GM21367 (cell line): ENCODE data around the gene PTPRD.

Source experiments
- ATAC-seq: cut with Tn5 transposase; IDR thresholded peaks from one replicate; pipeline ENCODE4 v1.9.1; 2021; ENCODE audit not compliant: unreplicated experiment

Gene PTPRD

DNA sequence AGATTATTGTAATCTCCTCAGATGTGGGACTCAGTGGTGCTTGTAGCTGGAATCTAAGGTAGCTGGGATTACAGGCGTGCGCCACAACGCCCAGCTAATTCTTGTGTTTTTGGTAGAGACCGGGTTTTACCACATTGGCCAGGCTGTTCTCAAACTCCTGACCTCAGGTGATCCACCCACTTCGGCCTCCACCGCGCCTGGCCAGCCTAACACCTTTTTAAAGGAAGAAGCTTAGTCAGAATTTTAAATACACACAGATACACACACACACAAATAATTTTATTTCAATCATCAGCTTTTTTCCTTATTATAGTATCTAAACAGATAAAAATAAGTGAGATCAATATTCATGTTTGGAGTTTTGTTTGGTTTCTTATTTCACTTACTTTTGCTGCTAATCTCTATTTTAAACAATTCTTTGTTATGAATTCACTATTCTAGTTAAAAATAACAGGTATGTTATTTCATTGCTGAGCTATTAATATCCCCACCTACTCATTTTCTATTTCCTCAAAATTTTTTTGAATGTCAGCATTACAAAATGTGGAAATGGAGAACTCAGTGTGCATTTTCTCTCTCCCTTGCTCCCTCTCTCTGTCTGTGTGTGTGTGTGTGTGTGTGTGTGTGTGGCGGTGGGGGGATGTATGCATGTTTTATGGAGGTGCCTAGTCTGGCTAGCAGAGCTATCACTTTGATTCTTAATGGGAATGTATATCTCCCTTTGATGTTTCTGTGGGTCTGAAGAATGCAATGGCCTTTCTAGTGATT lies 1852.6 kb downstream of the PTPRD start:
- ATAC-seq: no peak

DNA sequence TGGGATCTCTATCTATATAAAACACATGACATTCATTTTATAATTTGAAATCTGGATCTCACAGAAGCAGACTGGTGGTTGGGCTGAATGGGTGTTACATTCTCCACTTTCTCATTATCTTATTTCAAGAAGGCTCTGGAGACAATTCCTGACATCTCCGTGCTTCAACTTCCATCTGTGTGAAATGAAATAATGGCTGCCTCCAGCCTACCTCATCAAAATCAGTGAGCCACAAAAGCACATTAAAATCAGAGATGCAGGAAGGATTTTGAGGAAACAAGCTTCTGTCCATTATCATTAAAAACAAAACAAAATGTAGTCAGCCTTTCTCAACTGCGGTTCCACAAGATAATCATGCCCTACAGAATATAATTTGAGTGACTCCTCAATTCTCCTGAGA lies 1854.9 kb downstream of the PTPRD start:
- ATAC-seq: no peak

GRCh38 chr9:8754751-8755150 lies 1858.1 kb downstream of the PTPRD start:
- ATAC-seq: no peak

GRCh38 chr9:8751406-8751930 lies 1861.3 kb downstream of the PTPRD start:
- no peak for ATAC-seq

DNA sequence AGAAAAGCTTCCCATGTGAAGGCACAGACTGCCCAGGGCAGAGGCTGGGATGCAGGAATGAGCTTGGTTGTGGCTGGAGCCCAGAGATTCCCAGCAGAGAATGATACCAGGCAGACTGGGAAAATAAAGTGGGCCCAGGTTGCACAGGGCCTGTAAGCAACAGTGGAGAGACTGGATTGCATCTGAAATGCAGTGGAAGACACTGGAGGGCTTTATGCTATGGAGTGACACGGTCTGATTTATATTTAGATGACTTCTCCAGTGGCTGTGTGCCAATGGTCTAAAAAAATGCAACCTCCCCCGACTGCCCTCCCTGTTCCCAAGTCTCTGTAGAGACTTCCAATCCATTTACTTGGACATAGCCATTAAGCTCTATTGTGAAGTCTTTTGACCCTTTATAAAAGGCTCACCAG lies 1862.2 kb downstream of the PTPRD start:
- no peak for ATAC-seq

GRCh38 chr9:8745347-8745746 lies 1867.5 kb downstream of the PTPRD start:
- ATAC-seq: no peak

DNA sequence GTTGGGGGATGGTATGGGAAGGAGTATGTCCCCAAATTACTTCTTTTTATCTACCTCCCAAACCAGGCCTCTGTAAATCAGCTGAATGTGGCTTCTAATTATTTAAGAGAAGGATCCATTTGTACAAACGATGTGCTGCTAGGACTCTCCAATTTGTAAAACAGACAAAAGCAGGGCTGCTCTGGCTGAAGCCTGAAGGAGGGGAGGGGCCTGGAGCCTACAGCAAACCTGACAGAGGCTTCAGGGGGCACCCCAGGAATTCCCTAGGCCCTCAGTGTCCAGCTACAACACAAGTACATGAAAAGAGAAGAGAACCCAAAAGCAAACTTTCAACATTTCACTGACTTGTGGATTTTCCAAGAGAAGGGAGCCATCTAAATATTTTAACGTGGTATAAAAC lies 1873.9 kb downstream of the PTPRD start:
- ATAC-seq: no peak

GRCh38 chr9:8736805-8737204 lies 1876.0 kb downstream of the PTPRD start:
- no peak for ATAC-seq

DNA sequence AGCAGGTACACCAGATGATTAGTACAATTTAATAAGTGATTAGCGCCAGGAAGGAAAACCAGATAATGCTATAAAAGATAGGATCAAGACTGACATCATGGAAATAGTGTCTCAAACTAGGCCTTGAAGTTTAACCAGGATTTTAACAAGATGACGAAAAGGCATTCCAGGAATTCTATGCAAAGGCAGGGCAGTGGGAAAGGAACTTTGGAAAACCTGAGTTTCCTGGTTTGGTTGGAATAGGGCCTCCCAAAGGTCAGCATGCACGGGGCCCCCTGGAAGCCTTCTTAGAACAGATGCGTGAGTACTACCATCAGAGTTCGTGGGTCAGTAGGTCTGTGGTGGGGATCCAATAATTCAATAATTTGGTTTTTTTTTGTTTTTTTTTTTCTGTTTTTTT lies 1878.0 kb downstream of the PTPRD start:
- no peak for ATAC-seq

- ATAC-seq: no peak
Observed at GRCh38 chr9:8733131-8733954, 1879.5 kb downstream of the PTPRD start.

- no peak for ATAC-seq
Observed at GRCh38 chr9:8732367-8733075, 1880.3 kb downstream of the PTPRD start.

DNA sequence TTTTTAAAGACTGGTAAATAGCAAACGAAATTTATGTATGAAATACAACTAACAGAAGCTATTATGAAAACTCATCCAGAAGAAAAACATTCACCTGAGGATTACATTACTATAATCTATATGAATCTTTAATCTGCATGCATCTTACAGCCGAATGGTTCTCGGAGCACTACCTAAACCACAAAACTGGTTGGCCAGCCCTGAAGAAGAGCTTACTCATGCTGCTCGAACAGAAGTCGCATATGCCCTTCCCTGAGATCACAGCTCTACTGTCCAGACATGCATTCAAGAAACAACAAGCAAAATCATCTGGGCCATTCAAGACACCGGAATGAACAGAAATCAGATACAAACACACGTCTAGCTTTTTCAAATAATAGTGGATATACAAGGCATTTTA lies 1882.2 kb downstream of the PTPRD start:
- no peak for ATAC-seq

DNA sequence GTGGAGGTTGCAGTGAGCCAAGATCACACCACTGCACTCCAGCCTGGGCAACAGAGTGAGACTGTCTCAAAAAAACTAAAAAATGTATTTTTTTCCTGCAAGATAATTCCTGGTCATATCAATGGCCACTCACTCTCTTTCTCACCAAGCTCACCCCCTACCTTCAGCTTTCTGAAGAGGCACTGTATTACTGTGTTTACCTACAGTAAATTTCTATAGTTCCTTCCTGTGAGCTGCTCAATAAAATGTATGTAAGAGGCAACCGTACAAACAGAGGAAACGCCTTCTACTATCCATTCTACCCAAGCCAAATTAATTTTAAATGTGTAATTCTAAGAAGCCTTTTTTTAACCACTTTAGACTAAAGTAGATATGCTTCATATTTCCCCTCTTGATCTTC lies 1883.9 kb downstream of the PTPRD start:
- no peak for ATAC-seq

- ATAC-seq: no peak
Observed at GRCh38 chr9:8727191-8727590, 1885.6 kb downstream of the PTPRD start.

DNA sequence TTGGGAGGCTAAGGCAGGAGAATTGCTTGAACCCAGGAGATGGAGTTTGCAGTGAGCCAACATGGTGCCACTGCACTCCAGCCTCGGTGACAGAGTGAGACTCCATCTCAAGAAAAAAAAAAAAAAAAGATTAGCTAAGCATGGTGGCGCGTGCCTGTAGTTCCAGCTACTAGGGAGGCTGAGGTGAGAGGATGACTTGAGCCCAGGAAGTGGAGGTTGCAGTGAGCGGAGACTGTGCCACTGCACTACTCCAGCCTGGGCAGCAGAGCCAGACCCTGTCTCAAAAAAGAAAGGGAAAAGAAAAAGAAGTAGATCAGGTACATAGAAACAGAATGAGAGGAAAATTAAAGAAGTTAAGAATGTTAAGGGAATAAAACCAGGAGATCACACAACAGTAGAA lies 1886.1 kb downstream of the PTPRD start:
- ATAC-seq: no peak

GRCh38 chr9:8725635-8726034 lies 1887.2 kb downstream of the PTPRD start:
- no peak for ATAC-seq

DNA sequence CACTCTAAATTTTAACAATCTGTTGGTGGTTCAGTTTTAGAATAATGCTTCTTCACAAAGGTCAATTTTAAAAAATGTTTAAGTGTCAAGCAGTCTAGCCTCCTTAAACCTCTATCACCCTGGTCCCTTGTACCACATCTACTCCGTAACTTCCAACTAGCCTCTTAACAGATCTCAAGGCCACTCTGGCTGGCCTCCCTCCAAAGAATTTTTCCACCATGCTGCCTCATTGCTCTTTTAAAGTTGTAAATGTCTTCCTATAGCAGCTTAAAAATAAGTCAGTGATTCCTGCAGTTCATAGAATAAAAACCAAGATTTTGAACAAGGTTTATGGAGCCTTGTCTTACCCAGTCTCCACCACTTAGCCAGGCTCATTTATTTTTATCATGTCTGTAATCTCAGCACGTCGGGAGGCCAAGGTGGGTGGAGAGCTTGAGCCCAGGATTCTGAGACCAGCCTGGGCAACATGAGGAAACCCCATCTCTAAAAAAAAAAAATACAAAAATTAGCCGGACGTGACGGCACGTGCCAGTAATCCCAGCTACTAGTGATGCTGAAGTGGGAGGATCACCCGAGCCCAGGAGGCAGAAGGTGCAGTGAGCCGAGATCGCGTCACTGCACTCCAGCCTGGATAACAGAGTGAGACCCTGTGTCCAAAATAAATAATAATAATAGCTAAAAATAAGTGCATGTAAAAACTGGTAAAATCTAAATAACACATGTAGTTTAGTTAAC lies 1888.4 kb downstream of the PTPRD start:
- ATAC-seq: no peak

- no peak for ATAC-seq
Observed at GRCh38 chr9:8723195-8723594, 1889.6 kb downstream of the PTPRD start.

DNA sequence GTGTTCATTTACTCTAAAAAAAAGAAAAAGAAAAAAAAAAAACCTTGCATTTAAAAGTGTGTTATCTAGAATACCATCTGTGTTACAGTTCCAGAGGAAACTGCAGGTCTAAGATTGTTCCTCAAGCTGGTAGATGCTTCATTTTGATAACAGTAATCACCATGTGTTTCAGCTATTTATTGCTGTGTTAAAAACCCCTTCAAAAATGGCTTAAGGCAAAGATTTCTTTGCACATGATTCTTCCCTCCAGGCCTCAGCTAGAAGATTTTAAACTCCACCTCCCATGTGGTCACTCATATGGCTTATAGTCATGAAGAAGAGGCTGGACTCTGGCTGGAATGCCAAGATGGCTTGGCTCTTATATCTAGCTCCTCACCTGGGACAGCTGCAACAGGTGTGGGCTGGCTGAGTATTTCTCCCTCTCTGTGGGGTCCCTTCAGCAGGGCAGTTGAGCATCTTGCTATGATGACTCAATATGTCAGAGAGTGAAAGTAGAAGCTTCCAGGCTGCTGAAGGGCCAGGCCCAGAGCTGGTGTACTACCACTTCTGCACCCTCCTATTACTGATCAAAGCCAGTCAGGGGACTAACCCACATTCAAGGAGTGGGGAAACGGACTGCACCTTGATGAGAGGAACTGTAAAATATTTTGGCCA lies 1892.8 kb downstream of the PTPRD start:
- ATAC-seq: no peak

GRCh38 chr9:8718121-8718725 lies 1894.6 kb downstream of the PTPRD start:
- no peak for ATAC-seq
